ENCODE measurements around the gene TK1. TPM values are rescaled to one million over a fixed set of nuclear protein-coding genes. Genes with fewer than 3 reads are reported as not detected.

Gene TK1
- total RNA-seq, 1 donor from 2014 or later: 1.2 TPM

Other genes with a start within 250 kb of the TK1 start
- 36.7 TPM for gene TNRC6C, start 228.3 kb downstream of the TK1 start, total RNA-seq
- gene TMC6, start 58.3 kb downstream of the TK1 start, total RNA-seq: 151 TPM
- 18.2 TPM for gene TMC8, start 56.3 kb downstream of the TK1 start, total RNA-seq
- 0.21 TPM for gene C17orf99, start 40.7 kb downstream of the TK1 start, total RNA-seq
- gene SYNGR2, start 18.5 kb downstream of the TK1 start, total RNA-seq: 119 TPM
- gene AFMID, start 310 bp upstream of the TK1 start, total RNA-seq: 48.5 TPM
- gene BIRC5, start 27.2 kb upstream of the TK1 start, total RNA-seq: 2.0 TPM
- not detected for gene TMEM235, start 44.6 kb upstream of the TK1 start, total RNA-seq
- 66.1 TPM for gene SOCS3, start 173.0 kb upstream of the TK1 start, total RNA-seq
- 73.2 TPM for gene PGS1, start 191.6 kb upstream of the TK1 start, total RNA-seq